Mucosa of rectum (tissue), 2 donors: ENCODE measurements around the gene MGME1.

Experiments used
- H3K27ac ChIP-seq, 2 donors: one replicate each; pipeline ENCODE4 v1.7.0; 2013; ENCODE audit warnings: inconsistent platforms in 2 of 2, low read depth in 2 of 2, low read length in 2 of 2
- H3K27me3 ChIP-seq, 2 donors: one replicate each; pipeline ENCODE4 v1.7.0; 2013; ENCODE audit warnings: low read length in 2 of 2; ENCODE audit not compliant: control insufficient read depth in 2 of 2, insufficient read depth in 2 of 2
- H3K36me3 ChIP-seq, 2 donors: one replicate each; pipeline ENCODE4 v1.7.0; 2013; ENCODE audit warnings: low read length in 2 of 2; ENCODE audit not compliant: control insufficient read depth in 2 of 2, insufficient read depth in 2 of 2
- H3K4me1 ChIP-seq, 2 donors: one replicate each; pipeline ENCODE4 v1.7.0; 2013; ENCODE audit warnings: low read length in 2 of 2, mild to moderate bottlenecking in 1 of 2; ENCODE audit not compliant: control insufficient read depth in 2 of 2, insufficient read depth in 2 of 2
- H3K4me3 ChIP-seq, 2 donors: one replicate each; pipeline ENCODE4 v1.7.0; 2013; ENCODE audit warnings: low read length in 2 of 2
- H3K9ac ChIP-seq, 2 donors: one replicate each; pipeline ENCODE4 v1.7.0; 2013; ENCODE audit warnings: low read length in 2 of 2, low read depth in 1 of 2, mild to moderate bottlenecking in 1 of 2
- H3K9me3 ChIP-seq, 2 donors: one replicate each; pipeline ENCODE4 v1.7.0; 2013; ENCODE audit warnings: low read length in 2 of 2; ENCODE audit not compliant: control insufficient read depth in 2 of 2
- donor health status: healthy.
- donor health status: Normal muscosa, but diverticular disease.

MGME1 gene

DNA sequence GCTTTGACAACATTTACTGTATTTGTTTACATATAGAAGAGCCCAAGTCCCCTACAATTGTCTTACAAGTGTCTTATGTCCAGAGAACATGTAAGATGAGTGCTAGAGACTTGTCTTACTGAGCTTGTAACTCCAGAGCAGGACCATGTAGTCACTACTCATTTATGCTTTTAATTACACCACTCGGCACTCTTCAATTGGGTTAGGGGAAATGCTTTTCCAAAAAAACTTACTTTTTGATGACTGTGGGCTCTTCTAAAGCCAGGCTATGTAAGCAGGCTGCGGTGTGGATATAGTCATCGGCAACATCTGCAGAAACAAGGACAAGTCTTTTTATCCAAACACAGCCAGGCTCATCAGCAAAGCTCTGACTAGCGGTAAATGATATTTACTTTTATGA, 18.9 kb upstream of the MGME1 start:
- Histone ChIP-seq H3K27me3 (no peaks in the 10 kb centered on the region), H3K9ac (no peak overlapping the region), H3K4me3 (no peak overlapping the region), H3K36me3 (peaks cover 82 to 96% of the 10 kb centered on the region in 2 donors), H3K4me1 (no peaks in the 10 kb centered on the region), H3K9me3 (no peaks in the 10 kb centered on the region), H3K27ac (no peak overlapping the region)

DNA sequence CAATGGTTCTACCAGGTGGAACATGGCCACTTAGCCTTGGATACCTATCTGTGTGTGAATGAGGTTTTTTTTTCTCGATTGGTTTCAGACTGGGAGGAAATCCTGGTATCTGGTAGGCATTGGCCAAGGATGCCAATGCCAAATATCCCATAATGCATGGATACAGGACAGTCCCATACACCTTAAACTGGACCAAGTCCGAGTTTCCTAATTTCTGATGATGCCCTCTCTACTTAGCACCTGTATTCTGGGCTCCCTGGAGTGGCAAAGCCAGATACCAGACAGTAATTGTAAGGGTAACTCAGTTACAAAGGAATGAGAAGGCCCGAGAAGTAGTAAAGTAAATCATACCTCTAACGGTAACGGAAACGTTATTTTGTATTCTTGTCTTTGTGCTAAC, 18.1 kb upstream of the MGME1 start:
- H3K4me3 ChIP-seq = no peak overlapping the region
- no peak overlapping the region for H3K9ac ChIP-seq
- H3K36me3 ChIP-seq = peaks cover 76 to 92% of the 10 kb centered on the region in 2 donors
- H3K4me1 ChIP-seq = peaks cover 3 to 4% of the 10 kb centered on the region in 2 donors
- no peaks in the 10 kb centered on the region for H3K9me3 ChIP-seq
- H3K27me3 ChIP-seq = no peaks in the 10 kb centered on the region
- H3K27ac ChIP-seq = no peak overlapping the region

DNA sequence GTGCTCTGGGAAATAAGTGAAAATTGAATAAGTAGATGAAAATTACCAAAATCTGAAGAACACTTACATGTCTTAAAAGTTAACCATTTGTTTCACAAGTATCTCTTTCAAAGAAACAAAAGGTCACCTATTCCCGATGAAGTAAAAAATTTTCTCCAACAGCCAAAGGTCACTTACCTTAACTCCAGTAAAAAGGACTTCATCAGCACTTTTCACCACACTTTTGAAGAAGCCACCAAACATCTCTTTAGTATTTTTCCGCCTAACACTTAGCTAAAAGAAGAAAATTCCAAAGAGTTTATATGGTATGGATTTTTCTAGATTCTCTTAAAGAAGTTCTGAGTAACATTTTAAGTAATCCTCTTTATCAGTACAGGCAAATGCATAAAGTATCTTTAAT, 17.5 kb upstream of the MGME1 start:
- Histone ChIP-seq H3K4me1 (peaks cover 3 to 9% of the 10 kb centered on the region in 2 donors), H3K9me3 (no peaks in the 10 kb centered on the region), H3K36me3 (peaks cover 72 to 86% of the 10 kb centered on the region in 2 donors), H3K27me3 (no peaks in the 10 kb centered on the region), H3K27ac (no peak overlapping the region), H3K4me3 (no peak overlapping the region), H3K9ac (no peak overlapping the region)

DNA sequence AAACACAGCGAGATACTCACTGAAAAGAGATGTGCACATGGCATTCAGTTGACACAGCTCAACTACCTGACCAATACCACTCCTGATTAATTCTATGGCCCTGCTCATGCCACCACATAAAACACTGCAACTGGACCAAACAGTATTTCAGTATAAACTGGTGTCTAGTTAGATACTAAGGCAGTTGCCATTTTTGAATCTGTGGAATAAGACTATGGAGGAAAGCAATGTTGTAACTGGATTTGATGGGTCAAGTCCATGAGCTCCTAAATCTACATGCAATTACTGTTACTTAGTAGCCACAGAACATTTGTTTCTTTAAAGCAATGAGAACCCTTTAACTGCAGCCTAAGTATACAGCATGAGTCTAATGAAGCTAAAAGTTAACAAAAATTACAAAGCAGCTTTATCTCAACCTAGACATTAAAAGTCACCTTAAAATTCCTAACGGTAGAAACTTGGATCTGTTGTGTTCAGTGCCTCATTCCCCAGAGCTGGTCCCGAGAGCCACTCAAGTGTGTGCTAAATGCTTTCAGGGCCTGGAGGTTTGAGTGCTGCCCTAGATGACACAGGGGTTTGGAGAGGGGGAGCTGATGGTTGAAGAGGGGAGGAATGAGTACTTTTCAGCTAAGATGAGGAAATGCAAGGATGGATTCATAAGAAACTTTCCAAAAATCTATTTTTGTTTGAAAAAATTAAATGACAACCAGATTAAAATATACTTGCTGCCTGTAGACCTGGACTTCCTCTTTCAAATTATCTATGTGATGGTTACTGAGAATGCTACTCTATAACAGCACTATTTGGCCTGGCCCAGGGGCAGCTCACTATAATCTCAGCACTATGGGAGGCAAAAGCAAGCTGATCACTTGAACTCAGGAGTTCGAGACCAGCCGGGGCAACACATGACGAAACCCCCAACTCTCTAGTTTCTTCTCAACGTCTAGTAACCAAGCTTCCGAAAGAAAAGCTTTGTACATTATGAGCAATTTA, 15.8 kb upstream of the MGME1 start:
- Histone ChIP-seq H3K9me3 (no peaks in the 10 kb centered on the region), H3K36me3 (peaks cover 57 to 69% of the 10 kb centered on the region in 2 donors), H3K4me3 (no peak overlapping the region), H3K4me1 (peaks cover 11 to 15% of the 10 kb centered on the region in 2 donors), H3K9ac (no peak overlapping the region), H3K27me3 (no peaks in the 10 kb centered on the region), H3K27ac (no peak overlapping the region)

DNA sequence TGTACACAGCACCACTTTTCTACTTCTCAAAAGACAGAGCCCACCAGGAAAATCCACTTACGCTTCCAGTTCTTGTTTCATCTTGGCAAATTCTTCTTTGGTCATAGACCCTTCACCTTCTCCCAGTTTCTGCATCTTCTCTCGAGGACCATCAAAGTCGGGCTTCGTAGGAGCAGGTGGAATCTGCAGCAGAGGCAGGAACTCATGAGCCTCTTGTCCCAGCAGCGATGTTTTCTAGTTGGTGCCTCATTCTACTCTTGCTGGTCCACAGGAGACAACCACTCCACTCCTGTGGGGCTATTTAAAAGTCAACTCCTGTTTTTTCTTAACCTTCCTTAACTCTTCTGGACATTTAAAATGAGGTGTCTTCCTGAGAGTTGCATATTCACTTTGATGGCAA, 14.9 kb upstream of the MGME1 start:
- Histone ChIP-seq H3K27ac (no peak overlapping the region), H3K27me3 (no peaks in the 10 kb centered on the region), H3K9me3 (no peaks in the 10 kb centered on the region), H3K9ac (no peak overlapping the region), H3K4me1 (peaks cover 16 to 25% of the 10 kb centered on the region in 2 donors), H3K4me3 (no peak overlapping the region), H3K36me3 (peaks cover 48 to 60% of the 10 kb centered on the region in 2 donors)

DNA sequence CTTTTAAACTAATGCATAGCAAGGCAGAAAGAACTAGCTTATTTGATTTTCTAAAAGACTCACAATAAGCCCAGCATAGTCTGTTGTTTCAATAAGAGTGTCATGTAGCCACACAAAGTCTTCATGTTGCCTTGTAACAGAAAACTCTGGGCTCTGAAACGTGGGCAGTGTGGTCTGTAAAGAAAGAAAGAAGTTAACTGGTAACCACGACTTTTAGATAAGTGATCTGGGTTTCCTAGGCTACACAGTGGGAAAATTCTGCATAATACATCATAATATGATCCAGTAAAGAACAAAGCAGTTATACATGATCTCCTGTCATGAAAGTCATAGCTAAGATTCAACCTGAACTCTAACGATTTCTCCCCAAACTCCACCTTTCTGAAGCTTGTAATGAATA, 13.5 kb upstream of the MGME1 start:
- Histone ChIP-seq H3K36me3 (peaks cover 35 to 47% of the 10 kb centered on the region in 2 donors), H3K27ac (no peak overlapping the region), H3K4me3 (no peak overlapping the region), H3K4me1 (peaks cover 29 to 35% of the 10 kb centered on the region in 2 donors), H3K9ac (no peak overlapping the region), H3K27me3 (no peaks in the 10 kb centered on the region), H3K9me3 (no peaks in the 10 kb centered on the region)

DNA sequence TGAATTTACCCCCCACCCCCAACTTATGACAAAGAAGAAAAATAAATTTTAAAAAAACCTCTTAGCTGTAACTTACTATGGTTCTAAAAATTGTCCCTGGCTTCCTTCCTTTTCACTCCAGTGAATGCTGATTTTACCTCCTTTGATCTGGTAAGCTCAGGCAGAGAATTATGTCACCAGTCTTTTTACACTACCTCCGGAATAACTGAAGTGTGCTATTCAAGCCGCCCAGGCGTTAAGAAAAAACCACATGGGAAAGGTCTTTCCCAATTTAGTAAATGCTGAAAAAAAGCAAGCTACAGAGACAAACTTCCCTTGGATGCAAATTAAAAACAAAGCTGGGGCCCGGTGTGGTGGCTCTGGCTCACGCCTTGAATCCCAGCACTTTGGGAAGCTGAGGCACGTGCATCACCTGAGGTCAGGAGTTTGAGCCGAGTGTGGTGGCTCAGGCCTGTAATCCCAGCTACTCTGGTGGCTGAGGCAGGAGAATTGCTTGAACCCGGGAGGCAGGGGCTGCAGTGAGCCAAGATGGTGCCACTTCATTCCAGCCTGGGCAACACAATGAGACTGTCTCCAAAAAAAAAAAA, 12.6 kb upstream of the MGME1 start:
- Histone ChIP-seq H3K27me3 (no peaks in the 10 kb centered on the region), H3K9me3 (no peaks in the 10 kb centered on the region), H3K4me1 (peaks cover 38 to 42% of the 10 kb centered on the region in 2 donors), H3K27ac (peak overlapping the region in 1 of 2 donors; percentile 6), H3K9ac (no peak overlapping the region), H3K4me3 (no peak overlapping the region), H3K36me3 (peaks cover 26 to 38% of the 10 kb centered on the region in 2 donors)

DNA sequence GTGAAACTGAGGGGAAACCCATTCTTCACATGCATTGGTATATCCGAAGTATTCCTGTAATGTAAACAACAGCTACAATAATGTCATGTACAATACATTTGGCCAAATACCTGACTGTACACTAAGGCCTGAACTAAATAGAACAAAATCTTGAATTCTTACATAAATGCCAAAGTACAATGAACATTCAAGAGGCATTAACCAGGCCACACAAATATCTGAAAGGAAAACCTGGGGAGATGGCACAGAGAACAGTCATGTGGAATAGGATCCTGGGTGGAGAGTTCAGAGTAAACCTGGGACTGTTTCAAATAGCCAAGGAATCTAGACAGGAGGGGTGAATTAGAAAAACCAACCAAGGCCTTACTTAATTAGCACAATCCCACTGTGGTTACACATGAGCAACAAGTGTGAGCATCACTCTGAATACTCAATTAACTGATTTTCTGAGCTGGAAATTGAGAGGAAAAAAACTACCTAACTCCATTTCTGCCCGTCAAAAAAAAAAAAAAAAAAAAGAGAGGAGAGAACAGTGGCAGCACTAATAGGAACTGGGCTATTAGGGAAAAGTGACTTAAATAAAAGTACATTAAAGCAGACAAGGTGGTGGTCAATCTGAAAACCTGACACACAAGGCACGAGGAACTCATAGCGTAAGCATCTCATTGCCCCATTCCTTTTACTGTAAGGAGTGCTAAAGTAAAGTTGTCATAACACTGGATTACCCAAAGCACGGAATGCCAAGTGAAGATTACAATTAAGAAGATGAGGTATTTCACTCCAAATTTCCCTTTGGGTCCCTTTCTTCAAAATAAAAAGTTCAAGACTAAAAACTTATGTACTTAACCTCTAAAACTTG, 11.1 kb upstream of the MGME1 start:
- Histone ChIP-seq H3K9ac (no peak overlapping the region), H3K4me3 (no peak overlapping the region), H3K27ac (peak overlapping the region; percentile 69 to 78), H3K9me3 (no peaks in the 10 kb centered on the region), H3K27me3 (no peaks in the 10 kb centered on the region), H3K36me3 (peaks cover 17 to 25% of the 10 kb centered on the region in 2 donors), H3K4me1 (peaks cover 48 to 57% of the 10 kb centered on the region in 2 donors)

DNA sequence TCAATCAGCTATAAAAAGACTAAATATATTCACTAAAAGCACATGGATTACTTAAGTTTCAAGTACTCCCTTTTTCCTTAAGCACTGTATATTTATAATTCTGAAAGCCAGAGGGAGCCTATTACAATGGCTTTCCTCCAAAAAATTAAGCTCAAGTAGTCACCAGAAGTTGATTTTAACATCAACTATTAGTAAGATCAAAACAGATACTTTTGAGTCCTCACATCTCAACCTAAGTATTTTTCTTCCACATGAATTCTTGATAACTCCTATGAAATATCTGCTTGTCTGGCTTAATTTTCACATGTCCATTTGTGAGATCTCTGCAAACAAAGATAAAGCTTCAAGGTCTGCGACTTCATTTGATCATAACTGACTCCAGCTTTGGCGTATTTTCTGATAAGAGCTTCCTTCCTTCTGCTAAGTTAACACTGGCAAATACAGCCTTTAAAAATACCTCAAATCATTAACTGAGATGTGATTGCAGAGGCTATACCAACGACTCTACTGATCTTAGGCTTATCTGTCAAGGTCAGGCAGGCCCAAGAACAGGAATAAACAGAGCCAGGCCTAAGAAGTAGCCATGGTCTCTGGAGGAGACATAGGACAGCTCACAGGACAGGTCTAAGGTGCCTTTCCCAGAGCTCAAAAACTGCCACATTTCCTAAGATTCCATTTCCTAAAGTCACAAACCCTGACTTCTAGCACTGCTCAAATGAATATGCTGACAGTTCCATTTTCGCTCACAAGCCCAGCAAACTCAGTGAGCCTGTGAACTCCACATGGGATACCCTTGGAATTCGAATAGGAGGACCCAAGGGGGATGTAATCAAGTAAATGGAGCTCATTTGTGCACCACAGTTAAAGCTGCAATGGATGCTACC, 10.2 kb upstream of the MGME1 start:
- Histone ChIP-seq H3K36me3 (peaks cover 15 to 19% of the 10 kb centered on the region in 2 donors), H3K9me3 (no peaks in the 10 kb centered on the region), H3K27me3 (no peaks in the 10 kb centered on the region), H3K9ac (peak overlapping the region; percentile 10 to 64), H3K27ac (peak overlapping the region; percentile 69 to 78), H3K4me3 (peak overlapping the region in 1 of 2 donors; percentile 9), H3K4me1 (peaks cover 56 to 66% of the 10 kb centered on the region in 2 donors)
